Measurements from ENCODE around the gene CTDSPL2. TPM values are rescaled to one million over a fixed set of nuclear protein-coding genes. Genes with fewer than 3 reads are reported as not detected.
"Not testable (repeated sequence)": the region's sequence is repeated elsewhere in the genome, so short reads cannot be mapped to it uniquely, and the experiment has no call there.

Gene CTDSPL2
- total and polyA plus RNA-seq, 3 experiments from 2014 or later = 42.4 to 69.8 (median 63.0) TPM

DNA sequence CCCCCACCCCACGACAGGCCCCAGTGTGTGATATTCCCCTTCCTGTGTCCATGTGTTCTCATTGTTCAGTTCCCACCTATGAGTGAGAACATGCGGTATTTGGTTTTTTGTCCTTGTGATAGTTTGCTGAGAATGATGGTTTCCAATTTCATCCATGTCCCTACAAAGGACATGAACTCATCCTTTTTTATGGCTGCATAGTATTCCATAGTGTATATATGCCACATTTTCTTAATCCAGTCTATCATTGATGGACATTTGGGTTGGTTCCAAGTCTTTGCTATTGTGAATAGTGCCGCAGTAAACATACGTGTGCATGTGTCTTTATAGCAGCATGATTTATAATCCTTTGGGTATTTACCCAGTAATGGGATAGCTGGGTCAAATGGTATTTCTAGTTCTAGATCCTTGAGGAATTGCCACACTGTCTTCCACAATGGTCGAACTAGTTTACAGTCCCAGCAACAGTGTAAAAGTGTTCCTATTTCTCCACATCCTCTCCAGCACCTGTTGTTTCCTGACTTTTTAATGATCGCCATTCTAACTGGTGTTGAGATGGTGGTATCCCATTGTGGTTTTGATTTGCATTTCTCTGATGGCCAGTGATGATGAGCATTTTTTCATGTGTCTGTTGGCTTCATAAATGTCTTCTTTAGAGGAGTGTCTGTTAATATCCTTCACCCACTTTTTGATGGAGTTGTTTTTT, 26.3 kb downstream of the CTDSPL2 start:
- H3K27me3 Mint-ChIP-seq; H3K27me3 ChIP-seq (ENCODE audit: insufficient read depth, low read length, poor library complexity, severe bottlenecking); H3K36me3 ChIP-seq (ENCODE audit: insufficient read depth, low read length); H3K27ac ChIP-seq (ENCODE audit: low read depth, low read length); H3K9me3 ChIP-seq (ENCODE audit: low read length); POLR2A ChIA-PET; CTCF ChIA-PET; H3K9me3 Mint-ChIP-seq; H3K4me1 ChIP-seq (ENCODE audit: insufficient read depth, low read length); DNase-seq; H3K4me3 Mint-ChIP-seq; H3K4me3 ChIP-seq (ENCODE audit: low read length): not testable (repeated sequence)
- peaks cover 50 to 74% (median 59%) of the 10 kb centered on the region in 3 donors for H3K4me1 Mint-ChIP-seq
- H3K27ac Mint-ChIP-seq = peak overlapping the region in 1 of 8 donors; percentile 33
- H3K36me3 Mint-ChIP-seq = peaks cover under 1 to 18% (median 7%) of the 10 kb centered on the region in 3 donors

- no peak for DNase-seq
- POLR2A ChIA-PET = no interaction called here
- peaks cover 0 to 46% (median 5%) of the 10 kb centered on the region in 3 donors for H3K36me3 Mint-ChIP-seq
- H3K9me3 ChIP-seq (ENCODE audit: low read length) = no peaks in the 10 kb centered on the region
- H3K27me3 Mint-ChIP-seq = no peaks in the 10 kb centered on the region
- H3K4me1 ChIP-seq (ENCODE audit: insufficient read depth, low read length) = no peaks in the 10 kb centered on the region
- peaks cover 39 to 58% (median 42%) of the 10 kb centered on the region in 3 donors for H3K4me1 Mint-ChIP-seq
- H3K36me3 ChIP-seq (ENCODE audit: insufficient read depth, low read length) = no peaks in the 10 kb centered on the region
- H3K4me3 ChIP-seq (ENCODE audit: low read length) = no peak overlapping the region
- CTCF ChIA-PET = no interaction called here
- peaks cover 0 to 2% (median 0%) of the 10 kb centered on the region in 5 donors for H3K9me3 Mint-ChIP-seq
- H3K27me3 ChIP-seq (ENCODE audit: insufficient read depth, low read length, poor library complexity, severe bottlenecking) = no peaks in the 10 kb centered on the region
- H3K27ac Mint-ChIP-seq = no peak overlapping the region
- no peak overlapping the region for H3K27ac ChIP-seq (ENCODE audit: low read depth, low read length)
- no peak overlapping the region for H3K4me3 Mint-ChIP-seq
Measured at GRCh38 chr15:44458429-44458828, 31.0 kb downstream of the CTDSPL2 start.

- Histone ChIP-seq H3K4me1 (ENCODE audit: insufficient read depth, low read length) (no peaks in the 10 kb centered on the region), H3K36me3 (ENCODE audit: insufficient read depth, low read length) (peaks cover 7% of the 10 kb centered on the region), H3K27ac (ENCODE audit: low read depth, low read length) (no peak overlapping the region), H3K9me3 (ENCODE audit: low read length) (no peaks in the 10 kb centered on the region), H3K4me3 (ENCODE audit: low read length) (no peak overlapping the region), H3K27me3 (ENCODE audit: insufficient read depth, low read length, poor library complexity, severe bottlenecking) (no peaks in the 10 kb centered on the region)
- ChIA-PET CTCF (no interaction called here), POLR2A (no interaction called here)
- no peak for DNase-seq
- H3K27ac Mint-ChIP-seq = peak overlapping the region in 5 of 8 donors; percentile 0 to 48 (median 11)
- peaks cover 5 to 52% (median 10%) of the 10 kb centered on the region in 3 donors for H3K36me3 Mint-ChIP-seq
- H3K9me3 Mint-ChIP-seq = no peaks in the 10 kb centered on the region
- H3K4me3 Mint-ChIP-seq = no peak overlapping the region
- peaks cover 27 to 34% (median 31%) of the 10 kb centered on the region in 3 donors for H3K4me1 Mint-ChIP-seq
- no peaks in the 10 kb centered on the region for H3K27me3 Mint-ChIP-seq
Measured at GRCh38 chr15:44468709-44469385, 41.4 kb downstream of the CTDSPL2 start.

GRCh38 chr15:44471885-44472455, 44.5 kb downstream of the CTDSPL2 start:
- Histone ChIP-seq H3K36me3 (ENCODE audit: insufficient read depth, low read length) (no peaks in the 10 kb centered on the region), H3K27ac (ENCODE audit: low read depth, low read length) (no peak overlapping the region), H3K27me3 (ENCODE audit: insufficient read depth, low read length, poor library complexity, severe bottlenecking) (no peaks in the 10 kb centered on the region), H3K4me1 (ENCODE audit: insufficient read depth, low read length) (no peaks in the 10 kb centered on the region), H3K9me3 (ENCODE audit: low read length) (no peaks in the 10 kb centered on the region), H3K4me3 (ENCODE audit: low read length) (no peak overlapping the region)
- Mint-ChIP-seq H3K4me3 (no peak overlapping the region), H3K4me1 (peaks cover 24 to 33% (median 28%) of the 10 kb centered on the region in 3 donors), H3K27ac (no peak overlapping the region), H3K27me3 (no peaks in the 10 kb centered on the region), H3K36me3 (peaks cover 5 to 42% (median 6%) of the 10 kb centered on the region in 3 donors), H3K9me3 (no peaks in the 10 kb centered on the region)
- ChIA-PET CTCF (no interaction called here), POLR2A (no interaction called here)
- no peak for DNase-seq

GRCh38 chr15:44479343-44479742, 51.9 kb downstream of the CTDSPL2 start:
- no peak for DNase-seq
- ChIA-PET POLR2A (no interaction called here), CTCF (no interaction called here)
- H3K4me3 Mint-ChIP-seq = no peak overlapping the region
- peaks cover 30 to 40% (median 33%) of the 10 kb centered on the region in 3 donors for H3K4me1 Mint-ChIP-seq
- Histone ChIP-seq H3K4me1 (ENCODE audit: insufficient read depth, low read length) (no peaks in the 10 kb centered on the region), H3K27ac (ENCODE audit: low read depth, low read length) (no peak overlapping the region), H3K27me3 (ENCODE audit: insufficient read depth, low read length, poor library complexity, severe bottlenecking) (no peaks in the 10 kb centered on the region), H3K4me3 (ENCODE audit: low read length) (no peak overlapping the region), H3K9me3 (ENCODE audit: low read length) (no peaks in the 10 kb centered on the region), H3K36me3 (ENCODE audit: insufficient read depth, low read length) (no peaks in the 10 kb centered on the region)
- H3K9me3 Mint-ChIP-seq = no peaks in the 10 kb centered on the region
- H3K36me3 Mint-ChIP-seq = peaks cover 0 to 20% (median 7%) of the 10 kb centered on the region in 3 donors
- H3K27ac Mint-ChIP-seq = peak overlapping the region in 1 of 8 donors; percentile 11
- no peaks in the 10 kb centered on the region for H3K27me3 Mint-ChIP-seq

- Histone ChIP-seq H3K9me3 (ENCODE audit: low read length) (no peaks in the 10 kb centered on the region), H3K4me3 (ENCODE audit: low read length) (no peak overlapping the region), H3K27ac (ENCODE audit: low read depth, low read length) (no peak overlapping the region), H3K27me3 (ENCODE audit: insufficient read depth, low read length, poor library complexity, severe bottlenecking) (no peaks in the 10 kb centered on the region), H3K4me1 (ENCODE audit: insufficient read depth, low read length) (no peaks in the 10 kb centered on the region), H3K36me3 (ENCODE audit: insufficient read depth, low read length) (peaks cover 3% of the 10 kb centered on the region)
- CTCF ChIA-PET = interaction anchor here (1.0 kb wide), 1 partner anchor 55 kb away, joined by 3 read pairs; the partner anchor contains the start of gene CTDSPL2
- Mint-ChIP-seq H3K36me3 (peaks cover 0 to 36% (median 7%) of the 10 kb centered on the region in 3 donors), H3K27ac (peak overlapping the region in 3 of 8 donors; percentile 7 to 36 (median 29)), H3K4me3 (no peak overlapping the region), H3K4me1 (peaks cover 30 to 34% (median 33%) of the 10 kb centered on the region in 3 donors), H3K27me3 (no peaks in the 10 kb centered on the region), H3K9me3 (no peaks in the 10 kb centered on the region)
- DNase-seq = no peak
- POLR2A ChIA-PET = no interaction called here
Measured at GRCh38 chr15:44482090-44482489, 54.7 kb downstream of the CTDSPL2 start.

GRCh38 chr15:44485880-44486279, 58.5 kb downstream of the CTDSPL2 start:
- DNase-seq = no peak
- ChIA-PET CTCF (interaction anchor here (2.9 kb wide), 1 partner anchor 16 kb away, joined by 8 read pairs; no protein-coding TSS in a partner anchor), POLR2A (no interaction called here)
- Mint-ChIP-seq H3K27ac (peak overlapping the region in 1 of 8 donors; percentile 31), H3K27me3 (no peaks in the 10 kb centered on the region), H3K4me3 (no peak overlapping the region), H3K4me1 (peaks cover 20 to 33% (median 24%) of the 10 kb centered on the region in 3 donors), H3K9me3 (no peaks in the 10 kb centered on the region), H3K36me3 (peaks cover 0 to 60% (median 10%) of the 10 kb centered on the region in 3 donors)
- no peak overlapping the region for H3K27ac ChIP-seq (ENCODE audit: low read depth, low read length)
- no peaks in the 10 kb centered on the region for H3K9me3 ChIP-seq (ENCODE audit: low read length)
- no peaks in the 10 kb centered on the region for H3K4me1 ChIP-seq (ENCODE audit: insufficient read depth, low read length)
- H3K4me3 ChIP-seq (ENCODE audit: low read length) = no peak overlapping the region
- H3K36me3 ChIP-seq (ENCODE audit: insufficient read depth, low read length) = peaks cover 17% of the 10 kb centered on the region
- H3K27me3 ChIP-seq (ENCODE audit: insufficient read depth, low read length, poor library complexity, severe bottlenecking) = no peaks in the 10 kb centered on the region

DNA sequence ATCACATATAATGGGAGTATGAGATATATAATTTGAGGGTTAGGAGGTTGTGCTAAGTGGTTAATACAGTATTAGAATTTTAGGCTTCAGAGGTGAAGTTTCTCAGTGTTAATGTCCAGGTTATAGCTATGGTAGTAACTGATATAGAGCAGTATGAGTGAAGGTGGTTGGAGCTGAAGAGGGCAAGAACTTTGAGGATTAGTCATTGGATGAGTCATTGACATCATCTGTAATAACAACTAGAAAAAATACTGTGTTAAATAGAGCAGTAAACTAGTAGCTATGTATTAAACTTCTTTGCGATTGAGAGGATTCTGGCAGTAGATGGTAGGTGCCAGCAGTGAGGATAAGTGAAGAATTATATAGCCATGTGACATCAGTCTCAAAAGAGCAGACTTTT, 62.0 kb downstream of the CTDSPL2 start:
- DNase-seq = no peak
- POLR2A ChIA-PET = no interaction called here
- H3K4me1 Mint-ChIP-seq = peaks cover 5 to 17% (median 9%) of the 10 kb centered on the region in 3 donors
- H3K9me3 ChIP-seq (ENCODE audit: low read length) = no peaks in the 10 kb centered on the region
- H3K27me3 Mint-ChIP-seq = no peaks in the 10 kb centered on the region
- peak overlapping the region in 7 of 8 donors; percentile 0 to 58 (median 21) for H3K27ac Mint-ChIP-seq
- no peaks in the 10 kb centered on the region for H3K4me1 ChIP-seq (ENCODE audit: insufficient read depth, low read length)
- H3K36me3 Mint-ChIP-seq = peaks cover 0 to 73% (median 13%) of the 10 kb centered on the region in 3 donors
- H3K4me3 ChIP-seq (ENCODE audit: low read length) = no peak overlapping the region
- CTCF ChIA-PET = no interaction called here
- H3K27ac ChIP-seq (ENCODE audit: low read depth, low read length) = no peak overlapping the region
- no peaks in the 10 kb centered on the region for H3K27me3 ChIP-seq (ENCODE audit: insufficient read depth, low read length, poor library complexity, severe bottlenecking)
- H3K9me3 Mint-ChIP-seq = no peaks in the 10 kb centered on the region
- H3K4me3 Mint-ChIP-seq = no peak overlapping the region
- peaks cover 22% of the 10 kb centered on the region for H3K36me3 ChIP-seq (ENCODE audit: insufficient read depth, low read length)

All from CD8-positive, alpha-beta memory T cell (primary cell).